ENCODE measurements around the gene ARL3. TPM values are rescaled to one million over a fixed set of nuclear protein-coding genes. Genes with fewer than 3 reads are reported as not detected.
A peak's percentile ranks its signal among the peaks of the same experiment; 100 is the strongest.

ARL3 gene
- total and polyA plus RNA-seq, 7 donors = 4.6 to 12.0 (median 8.3) TPM

- no peak overlapping the region for H3K4me3 ChIP-seq
- peak overlapping the region; percentile 75 to 87 (median 86) for H3K27ac ChIP-seq
- no peaks in the 10 kb centered on the region for H3K36me3 ChIP-seq
- peaks cover 0 to 47% (median 40%) of the 10 kb centered on the region in 4 donors for H3K4me1 ChIP-seq
- intact Hi-C loops (cut with DNase I) = loop anchor here (2.0 kb wide), 1 partner anchor 47 kb away; no protein-coding TSS in a partner anchor
- no peaks in the 10 kb centered on the region for H3K27me3 ChIP-seq
- no peaks in the 10 kb centered on the region for H3K9me3 ChIP-seq
- 81 to 87% methylated on average over 1 of the region's 1 CpG for WGBS, 2 donors
- TF ChIP-seq, protein P1, sequence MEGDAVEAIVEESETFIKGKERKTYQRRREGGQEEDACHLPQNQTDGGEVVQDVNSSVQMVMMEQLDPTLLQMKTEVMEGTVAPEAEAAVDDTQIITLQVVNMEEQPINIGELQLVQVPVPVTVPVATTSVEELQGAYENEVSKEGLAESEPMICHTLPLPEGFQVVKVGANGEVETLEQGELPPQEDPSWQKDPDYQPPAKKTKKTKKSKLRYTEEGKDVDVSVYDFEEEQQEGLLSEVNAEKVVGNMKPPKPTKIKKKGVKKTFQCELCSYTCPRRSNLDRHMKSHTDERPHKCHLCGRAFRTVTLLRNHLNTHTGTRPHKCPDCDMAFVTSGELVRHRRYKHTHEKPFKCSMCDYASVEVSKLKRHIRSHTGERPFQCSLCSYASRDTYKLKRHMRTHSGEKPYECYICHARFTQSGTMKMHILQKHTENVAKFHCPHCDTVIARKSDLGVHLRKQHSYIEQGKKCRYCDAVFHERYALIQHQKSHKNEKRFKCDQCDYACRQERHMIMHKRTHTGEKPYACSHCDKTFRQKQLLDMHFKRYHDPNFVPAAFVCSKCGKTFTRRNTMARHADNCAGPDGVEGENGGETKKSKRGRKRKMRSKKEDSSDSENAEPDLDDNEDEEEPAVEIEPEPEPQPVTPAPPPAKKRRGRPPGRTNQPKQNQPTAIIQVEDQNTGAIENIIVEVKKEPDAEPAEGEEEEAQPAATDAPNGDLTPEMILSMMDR (IDR thresholded peaks at IDR 0.05) = no peak
- TF ChIP-seq EP300 (IDR thresholded peaks at IDR 0.05) = no peak
- TF ChIP-seq POLR2AphosphoS5 (IDR thresholded peaks at IDR 0.05) = no peak
- TF ChIP-seq POLR2A (IDR thresholded peaks at IDR 0.05) = no peak
- no peak for DNase-seq
Observed at GRCh38 chr10:102753718-102754117, 39.5 kb upstream of the ARL3 start.

GRCh38 chr10:102752934-102753664 lies 38.9 kb upstream of the ARL3 start:
- Histone ChIP-seq H3K4me1 (peaks cover 0 to 44% (median 34%) of the 10 kb centered on the region in 4 donors), H3K36me3 (no peaks in the 10 kb centered on the region), H3K4me3 (no peak overlapping the region), H3K27ac (peak overlapping the region; percentile 75 to 87 (median 86)), H3K27me3 (no peaks in the 10 kb centered on the region), H3K9me3 (no peaks in the 10 kb centered on the region)
- intact Hi-C loops (cut with DNase I) = loop anchor here (2.0 kb wide), 1 partner anchor 48 kb away; no protein-coding TSS in a partner anchor
- peak; percentile 78 for DNase-seq
- WGBS, 2 donors = 85 to 86% methylated on average over 4 of the region's 4 CpGs
- TF ChIP-seq, protein P1 (IDR thresholded peaks at IDR 0.05) = peak in 3 of 4 experiments; percentile 46 to 71 (median 55)
- no peak for TF ChIP-seq POLR2A (IDR thresholded peaks at IDR 0.05)
- no peak for TF ChIP-seq EP300 (IDR thresholded peaks at IDR 0.05)
- TF ChIP-seq POLR2AphosphoS5 (IDR thresholded peaks at IDR 0.05) = peak in 3 of 4 donors; percentile 4 to 20 (median 17)

DNA sequence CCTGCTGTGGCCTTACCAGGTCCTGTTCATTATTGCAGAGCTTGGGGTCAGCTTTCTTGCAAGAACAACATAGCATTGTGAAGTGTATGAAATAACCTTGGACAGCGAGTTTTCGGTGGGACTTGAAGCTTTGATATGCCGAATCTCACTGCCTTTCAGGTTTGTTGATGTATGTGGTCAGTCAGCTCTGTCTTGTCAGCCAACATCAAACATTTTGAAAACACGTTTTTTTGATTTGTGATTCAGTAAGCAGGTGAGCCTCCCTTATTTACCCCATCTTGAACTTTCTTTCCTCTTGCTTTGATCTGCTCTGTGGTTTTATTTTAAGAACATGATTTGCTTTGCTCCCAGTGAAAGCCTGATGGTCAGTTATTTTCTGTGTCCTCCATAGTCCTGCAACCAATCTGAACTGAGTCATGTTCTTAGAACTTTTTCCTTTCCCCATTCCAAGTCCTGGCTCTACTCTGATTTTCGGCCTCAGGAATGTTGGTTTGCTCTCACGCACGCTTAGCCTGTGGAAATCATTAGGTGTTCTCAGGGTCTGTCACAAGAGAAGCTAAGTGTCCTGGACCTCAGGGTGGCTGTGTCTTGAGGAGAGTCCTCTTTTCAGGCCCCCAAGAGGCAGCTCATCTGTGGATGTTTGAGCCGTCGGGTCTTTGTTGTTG lies 38.2 kb upstream of the ARL3 start:
- Histone ChIP-seq H3K27me3 (no peaks in the 10 kb centered on the region), H3K27ac (peak overlapping the region; percentile 75 to 87 (median 86)), H3K36me3 (no peaks in the 10 kb centered on the region), H3K9me3 (no peaks in the 10 kb centered on the region), H3K4me1 (peaks cover 0 to 44% (median 33%) of the 10 kb centered on the region in 4 donors), H3K4me3 (no peak overlapping the region)
- TF ChIP-seq POLR2A (IDR thresholded peaks at IDR 0.05) = no peak
- TF ChIP-seq, protein P1 (IDR thresholded peaks at IDR 0.05) = no peak
- TF ChIP-seq POLR2AphosphoS5 (IDR thresholded peaks at IDR 0.05) = peak; percentile 21 to 65 (median 40)
- TF ChIP-seq EP300 (IDR thresholded peaks at IDR 0.05) = peak in 1 of 4 donors; percentile 8
- DNase-seq = peak; percentile 82
- WGBS, 2 donors = 82 to 89% methylated on average over 9 of the region's 9 CpGs
- intact Hi-C loops (cut with DNase I) = loop anchor here (2.0 kb wide), 1 partner anchor 48 kb away; no protein-coding TSS in a partner anchor

GRCh38 chr10:102745157-102745556 lies 31.0 kb upstream of the ARL3 start:
- Histone ChIP-seq H3K27me3 (no peaks in the 10 kb centered on the region), H3K4me1 (peaks cover 0 to 30% (median 25%) of the 10 kb centered on the region in 4 donors), H3K4me3 (peak overlapping the region; percentile 69 to 99 (median 90)), H3K9me3 (no peaks in the 10 kb centered on the region), H3K36me3 (no peaks in the 10 kb centered on the region), H3K27ac (peak overlapping the region; percentile 91 to 95 (median 92))
- TF ChIP-seq, protein P1 (IDR thresholded peaks at IDR 0.05) = no peak
- TF ChIP-seq EP300 (IDR thresholded peaks at IDR 0.05) = no peak
- TF ChIP-seq POLR2A (IDR thresholded peaks at IDR 0.05) = no peak
- TF ChIP-seq POLR2AphosphoS5 (IDR thresholded peaks at IDR 0.05) = no peak
- intact Hi-C loops (cut with DNase I) = no loop called here
- DNase-seq = no peak
- 71 to 81% methylated on average over 4 of the region's 4 CpGs for WGBS, 2 donors

Data from sigmoid colon (tissue), 7 donors.